GM19452 (cell line): ENCODE results near the gene TMEM271.

ENCODE experiments used
- ATAC-seq: cut with Tn5 transposase; IDR thresholded peaks from one replicate; pipeline ENCODE4 v1.9.1; 2021; ENCODE audit not compliant: unreplicated experiment

TMEM271 gene

DNA sequence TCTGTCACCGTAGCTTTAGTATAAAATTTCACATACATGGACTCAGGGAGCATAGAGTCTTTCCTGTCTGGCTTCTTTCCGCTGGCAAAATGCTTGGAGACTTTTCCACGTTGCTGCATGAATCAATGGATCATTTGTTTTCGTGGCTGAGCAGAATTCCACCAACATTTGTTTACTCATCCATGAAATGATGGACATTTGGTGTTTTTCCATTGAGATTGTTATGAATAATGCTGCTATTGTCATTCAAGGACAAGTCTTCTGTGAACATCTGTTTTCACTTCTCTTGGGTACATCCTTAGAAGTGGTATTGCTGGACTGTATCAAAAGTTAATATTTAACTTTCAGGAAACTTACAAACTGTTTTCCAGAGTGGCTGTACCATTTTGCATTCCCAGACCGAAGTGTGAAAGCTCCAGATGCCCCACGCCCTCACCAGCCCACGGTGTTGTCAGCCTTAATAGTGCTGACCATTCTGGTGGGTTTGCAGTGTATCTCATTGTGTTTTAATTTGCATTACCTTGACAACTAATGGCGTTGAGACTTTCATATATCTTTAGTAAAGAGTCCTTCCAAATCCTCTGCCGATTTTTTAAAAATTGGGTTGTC lies 5.8 kb upstream of the TMEM271 start:
- ATAC-seq, result no peak

DNA sequence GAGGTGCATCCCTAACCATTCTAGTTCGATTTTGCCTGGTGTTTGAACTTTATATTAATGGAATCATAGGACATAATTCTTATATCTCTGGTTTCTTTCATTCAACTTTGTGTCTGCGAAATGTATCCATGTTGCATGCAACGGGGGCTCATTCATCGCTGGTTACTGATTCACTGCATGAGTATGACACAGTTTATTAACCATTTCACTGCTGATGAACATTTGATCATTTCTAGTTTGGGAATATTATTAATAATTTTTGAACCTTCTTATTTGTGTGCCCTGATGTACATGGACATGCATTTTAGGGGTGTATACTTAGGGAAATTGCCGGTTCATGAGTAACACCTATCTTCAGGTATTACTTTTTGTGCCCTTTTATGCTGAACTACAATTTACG lies 5.1 kb upstream of the TMEM271 start:
- no peak for ATAC-seq

DNA sequence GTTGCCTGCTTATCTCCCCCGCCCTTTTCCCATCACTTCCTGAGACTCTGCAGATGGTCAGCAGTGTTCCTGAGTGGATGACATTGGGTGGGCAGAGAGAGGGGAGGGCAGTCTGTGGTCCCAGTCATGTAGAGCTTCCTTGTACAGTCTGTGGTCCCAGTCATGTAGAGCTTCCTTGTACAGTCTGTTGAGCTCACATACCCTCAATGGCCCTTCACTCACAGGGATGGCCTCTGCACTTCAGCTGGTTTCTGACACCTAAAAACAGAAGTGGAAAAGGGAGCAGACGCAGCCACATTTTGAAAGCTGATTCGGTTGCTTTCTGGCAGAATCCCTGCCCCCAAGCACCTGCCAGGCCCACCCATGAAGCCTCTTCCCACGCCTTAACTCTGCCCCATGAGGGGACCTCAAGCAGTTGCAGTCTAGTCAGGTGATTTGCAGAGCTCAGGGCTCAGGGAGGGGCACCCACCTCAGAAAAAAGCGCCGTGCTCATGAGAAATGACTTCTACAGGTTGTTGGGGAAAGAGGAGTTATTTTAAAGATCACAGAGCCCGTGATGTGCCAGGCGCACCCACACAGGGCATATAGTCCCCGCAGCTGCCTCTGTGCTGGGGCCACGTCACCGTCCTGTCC lies 3.6 kb upstream of the TMEM271 start:
- no peak for ATAC-seq

DNA sequence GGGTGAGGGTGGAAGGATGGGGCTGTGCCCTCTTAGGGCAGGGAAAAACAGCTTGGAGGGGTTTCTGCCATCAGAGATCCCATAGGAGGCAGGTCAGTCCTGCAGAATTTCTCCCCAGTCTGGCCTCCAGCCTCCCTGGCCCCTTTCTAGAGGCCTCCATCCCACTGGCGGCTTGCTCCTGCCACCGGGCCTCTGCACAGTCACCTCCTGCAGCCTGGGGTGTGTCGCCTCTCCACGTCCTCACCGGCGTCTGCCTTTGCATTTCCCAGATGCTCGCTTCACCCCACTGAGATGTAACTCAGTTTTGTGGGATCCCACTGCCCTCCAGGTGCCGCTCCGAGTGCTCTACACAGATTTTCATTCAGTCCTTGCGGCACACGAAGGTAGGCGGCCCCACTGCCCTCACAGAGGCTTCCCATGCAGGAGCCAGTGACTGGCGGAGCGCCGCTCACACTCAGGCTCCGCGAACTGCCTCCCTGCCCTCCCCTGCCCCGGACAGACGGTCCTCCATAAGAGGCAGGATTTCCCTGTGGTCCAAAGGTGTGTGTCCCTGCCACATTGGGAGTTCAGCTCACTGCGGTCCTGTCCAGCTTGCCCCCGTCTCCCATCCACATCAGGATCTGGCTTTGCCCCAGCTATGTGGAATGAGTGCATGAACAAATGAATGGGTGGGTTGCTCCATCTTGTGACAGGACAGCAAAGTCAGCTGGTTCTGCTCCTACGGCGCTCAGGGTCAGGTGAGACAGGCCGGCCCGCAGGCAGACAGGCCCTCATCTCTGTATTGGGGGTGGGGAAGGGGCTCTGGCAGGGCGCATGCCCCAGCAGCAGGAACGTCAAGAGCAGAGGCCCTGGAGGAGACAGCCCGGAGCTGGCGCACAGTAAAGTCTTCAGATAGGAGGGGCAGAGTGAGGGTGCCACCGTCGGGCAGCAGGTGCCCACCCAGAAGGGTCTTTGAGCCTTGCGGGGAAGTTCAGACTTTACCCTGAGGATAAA lies 2.7 kb upstream of the TMEM271 start:
- ATAC-seq, result no peak

DNA sequence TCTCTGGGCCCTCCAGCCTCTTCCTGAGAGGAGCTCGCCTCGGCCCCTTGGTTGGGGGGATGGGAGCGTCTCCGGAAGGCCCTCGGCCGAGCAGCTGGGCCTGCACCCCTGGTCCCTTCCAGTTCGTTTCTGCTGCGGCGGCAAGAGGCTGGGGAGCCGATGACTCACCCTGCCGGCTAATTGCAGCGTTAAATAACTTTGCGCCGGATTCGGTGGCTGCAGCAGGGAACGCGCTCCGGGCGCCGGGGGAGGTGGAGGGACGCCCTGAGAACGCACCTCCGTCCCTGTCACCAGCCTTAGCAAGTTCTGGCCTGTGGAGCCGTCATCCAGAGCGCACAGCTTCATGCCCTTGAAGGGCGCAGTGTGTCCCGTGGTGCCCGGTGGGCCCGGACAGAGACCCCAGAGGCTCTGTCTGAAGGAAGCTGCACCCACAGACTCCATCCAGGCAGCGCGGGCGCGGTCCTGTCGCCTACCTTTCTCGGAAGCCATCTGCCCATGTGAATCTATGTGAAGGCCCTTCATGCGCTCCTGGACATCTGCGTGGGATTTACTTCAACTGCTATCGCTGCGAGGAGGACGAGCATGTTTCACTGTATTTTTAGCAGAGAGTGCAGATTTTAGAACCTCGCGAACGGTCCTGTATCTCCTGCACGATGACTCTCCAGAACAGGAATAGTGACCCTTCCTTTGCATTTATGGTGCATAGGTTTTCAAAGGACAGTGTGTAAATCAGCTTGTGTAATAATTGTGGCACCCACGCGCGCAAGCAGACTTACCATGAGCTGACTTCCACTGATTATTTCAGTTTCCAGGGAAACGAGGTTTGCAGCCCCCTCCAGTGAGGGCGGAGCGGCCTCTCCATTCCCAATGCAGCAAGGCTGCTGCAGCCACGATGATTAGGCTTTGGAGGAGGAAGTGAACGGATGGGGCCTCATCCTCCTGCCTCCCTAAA lies 1.7 kb upstream of the TMEM271 start:
- ATAC-seq, result no peak

DNA sequence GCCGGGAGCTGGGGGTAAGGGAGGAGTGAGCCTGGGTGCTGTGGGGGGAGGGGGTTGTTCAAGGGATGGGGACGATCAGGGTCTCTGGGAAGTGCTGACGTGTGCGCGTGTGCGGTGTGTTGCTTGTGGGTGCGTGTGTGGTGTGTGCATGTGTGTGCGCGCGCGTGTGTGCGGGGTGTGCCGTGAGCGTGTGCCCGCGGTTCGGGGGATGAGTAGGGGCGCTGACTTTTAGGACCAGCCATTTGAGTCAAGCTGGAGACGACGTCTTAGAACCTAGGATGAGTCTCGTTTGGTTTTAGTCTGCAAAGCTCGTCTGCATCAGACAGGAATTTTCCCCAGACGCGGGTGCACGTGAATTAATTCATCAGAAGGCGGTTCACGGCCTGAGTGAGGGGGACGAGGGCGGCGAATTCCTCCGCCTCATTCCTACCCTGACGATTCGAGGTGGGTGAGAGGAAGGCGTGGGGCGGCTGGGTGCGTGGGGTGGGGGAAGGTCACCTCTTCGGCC lies 950 bp upstream of the TMEM271 start:
- ATAC-seq, result no peak

DNA sequence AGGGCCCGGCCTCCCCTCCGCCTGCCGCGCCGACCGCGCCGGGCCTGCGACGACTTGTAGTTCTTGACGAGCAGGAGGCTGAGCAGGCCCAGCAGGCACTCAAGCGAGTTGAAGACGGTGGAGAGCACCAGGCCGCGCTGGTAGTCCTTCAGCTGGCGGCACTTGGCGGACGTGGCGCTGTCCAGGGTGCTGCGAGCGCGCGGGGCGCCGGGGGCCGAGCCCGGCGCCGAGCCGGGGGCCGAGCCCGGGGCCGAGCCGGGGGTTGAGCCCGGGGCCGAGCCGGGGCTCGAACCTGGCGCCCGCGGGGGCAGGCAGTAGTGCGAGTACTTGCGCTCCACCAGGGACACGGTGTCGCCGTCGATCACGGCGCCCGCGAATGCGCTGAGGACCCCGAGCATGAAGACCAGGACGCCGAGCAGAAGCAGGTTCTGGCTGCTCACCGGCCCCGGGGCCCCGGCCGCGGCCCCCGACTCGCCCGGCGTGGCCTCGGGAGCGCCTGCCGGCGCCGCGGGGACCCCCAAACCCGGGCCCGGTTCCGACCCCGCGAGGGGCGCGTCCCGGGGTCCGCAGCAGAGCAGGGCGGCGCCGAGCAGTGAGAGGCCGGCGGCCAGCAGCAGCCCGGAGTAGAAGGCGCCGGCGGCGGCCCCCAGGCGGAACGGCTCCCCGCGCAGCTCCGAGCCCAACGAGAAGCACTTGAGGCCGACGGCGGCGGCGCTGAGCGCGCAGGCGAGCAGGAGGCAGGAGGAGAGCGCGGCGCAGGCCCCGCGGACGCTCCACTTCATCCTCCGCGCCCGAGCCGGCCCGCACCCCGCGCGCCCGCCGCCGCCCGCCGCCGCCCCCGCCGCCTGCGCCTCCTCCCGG lies 584 bp downstream of the TMEM271 start:
- ATAC-seq, result no peak

DNA sequence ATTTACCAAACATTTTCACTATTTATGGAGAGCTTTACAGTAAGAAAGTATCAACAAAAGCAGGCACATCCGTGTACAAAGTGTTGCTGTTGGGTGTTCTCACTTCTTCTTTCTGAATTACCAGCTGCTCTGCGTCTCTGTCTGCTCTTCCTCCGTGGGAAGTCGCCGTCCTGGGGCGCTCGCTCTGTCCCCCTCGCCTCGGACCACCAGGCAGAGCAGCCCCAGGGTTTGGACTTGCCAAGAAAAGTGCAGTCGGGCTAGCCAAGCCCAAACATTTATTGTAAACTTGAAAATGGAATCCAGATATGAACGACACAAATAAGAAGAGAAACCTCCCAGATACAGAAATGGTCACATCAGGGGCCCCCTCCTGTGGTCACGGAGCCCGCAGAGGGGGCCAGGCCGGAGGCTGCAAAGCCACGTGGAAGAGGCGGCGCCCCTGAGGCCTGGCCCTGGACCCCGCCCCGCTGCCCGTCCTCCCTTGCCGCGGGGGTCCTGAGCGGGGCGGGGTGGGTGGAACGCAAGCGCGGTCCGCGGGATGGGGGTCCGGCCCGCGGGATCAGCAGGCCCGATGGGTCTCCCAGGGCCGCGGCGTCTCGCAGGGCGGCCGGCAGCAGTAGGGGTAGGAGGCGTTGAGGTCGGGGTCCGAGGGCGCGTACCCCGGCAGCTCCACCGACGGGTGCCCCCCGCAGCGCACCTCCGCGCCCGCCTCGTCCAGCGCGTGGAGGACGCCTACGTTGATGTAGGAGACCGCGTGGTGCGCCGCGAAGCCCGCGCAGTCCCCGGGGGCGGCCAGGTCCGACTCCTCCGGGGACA lies 1.5 kb downstream of the TMEM271 start:
- no peak for ATAC-seq

DNA sequence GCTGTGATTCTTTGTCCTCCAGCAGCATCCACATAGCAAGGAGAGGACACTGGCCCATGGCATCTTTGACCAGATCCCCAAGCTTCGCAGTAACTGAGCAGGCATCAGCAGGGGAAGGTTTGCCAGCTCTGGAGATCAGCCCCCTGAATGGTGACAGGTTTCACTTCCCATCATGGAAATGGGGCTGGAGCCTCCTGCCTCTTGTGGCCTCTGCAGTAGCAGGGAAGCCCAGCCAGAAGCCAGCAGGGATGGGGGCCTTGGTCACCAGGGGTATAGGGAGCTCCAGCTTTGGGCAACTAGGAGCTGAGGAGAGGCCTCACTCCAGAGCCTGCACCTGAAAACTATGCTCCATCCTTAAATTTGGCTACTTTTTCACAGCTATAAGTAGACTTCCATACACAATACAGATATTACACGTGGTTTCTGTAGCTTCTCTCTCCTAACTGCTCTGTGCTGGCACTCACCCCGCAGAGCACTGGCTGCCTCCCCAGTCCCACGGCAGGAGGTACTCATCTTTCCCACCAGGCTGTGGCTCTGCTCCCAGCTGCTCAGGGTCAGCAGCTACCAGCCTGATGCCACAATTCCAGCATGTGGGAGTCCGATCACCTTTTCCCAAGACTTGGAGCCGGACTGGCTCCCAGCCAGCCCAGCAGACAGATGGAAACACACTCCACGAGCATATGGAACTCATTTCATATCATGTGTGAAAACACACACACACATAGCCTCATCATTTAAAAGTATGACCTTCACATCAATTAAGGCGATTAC lies 2.8 kb downstream of the TMEM271 start:
- ATAC-seq, result no peak

DNA sequence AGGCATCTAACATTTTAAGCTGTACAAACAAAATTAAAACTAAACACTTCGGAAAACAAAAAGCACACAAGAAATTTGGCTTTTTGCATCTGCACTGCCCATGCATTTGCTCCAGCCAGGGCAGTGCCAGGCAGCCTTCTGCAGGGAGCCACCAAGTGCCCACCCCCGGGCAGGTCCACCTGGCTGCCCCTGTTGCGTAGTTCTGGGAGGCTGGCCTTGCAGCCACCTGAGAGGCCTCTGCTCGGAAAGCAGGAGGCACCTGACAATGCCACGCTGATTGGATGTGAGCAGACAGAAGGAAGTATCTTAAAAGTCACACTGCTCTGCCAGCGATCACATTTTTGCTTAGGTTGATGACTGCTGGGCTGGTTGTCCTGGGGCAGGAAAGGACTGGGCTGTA lies 3.5 kb downstream of the TMEM271 start:
- ATAC-seq, result no peak

DNA sequence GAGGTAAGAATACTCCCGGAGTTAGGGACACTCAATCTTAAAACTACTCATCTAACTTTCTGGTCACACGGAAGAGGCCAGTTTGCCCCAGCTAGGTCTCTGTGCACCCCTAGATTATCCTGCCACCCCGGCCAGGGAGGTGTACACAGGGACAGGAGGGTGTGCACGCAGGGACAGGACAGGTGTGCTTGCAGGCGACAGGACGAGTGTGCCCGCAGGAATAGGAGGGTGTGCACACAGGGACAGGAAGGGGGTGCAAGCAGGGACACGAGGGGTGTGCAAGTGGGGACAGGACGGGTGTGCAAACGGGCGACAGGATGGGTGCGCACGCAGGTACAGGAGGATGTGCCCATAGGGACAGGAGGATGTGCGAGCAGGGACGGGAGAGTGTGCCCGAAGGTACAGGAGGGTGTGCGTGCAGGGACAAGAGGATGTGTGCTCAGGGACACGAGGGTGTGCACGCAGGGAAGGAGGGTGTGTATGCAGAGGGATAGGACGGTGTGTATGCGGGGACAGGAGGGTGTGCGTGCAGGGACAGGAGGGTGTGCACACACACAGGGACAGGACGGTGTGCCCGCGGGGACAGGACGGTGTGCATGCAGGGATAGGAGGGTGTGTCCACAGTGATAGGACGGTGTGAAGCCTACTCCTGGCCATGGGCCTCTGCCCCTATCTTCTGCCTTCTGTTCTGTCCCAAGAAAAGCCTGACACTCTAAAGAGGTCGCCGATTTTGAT lies 4.1 kb downstream of the TMEM271 start:
- no peak for ATAC-seq

DNA sequence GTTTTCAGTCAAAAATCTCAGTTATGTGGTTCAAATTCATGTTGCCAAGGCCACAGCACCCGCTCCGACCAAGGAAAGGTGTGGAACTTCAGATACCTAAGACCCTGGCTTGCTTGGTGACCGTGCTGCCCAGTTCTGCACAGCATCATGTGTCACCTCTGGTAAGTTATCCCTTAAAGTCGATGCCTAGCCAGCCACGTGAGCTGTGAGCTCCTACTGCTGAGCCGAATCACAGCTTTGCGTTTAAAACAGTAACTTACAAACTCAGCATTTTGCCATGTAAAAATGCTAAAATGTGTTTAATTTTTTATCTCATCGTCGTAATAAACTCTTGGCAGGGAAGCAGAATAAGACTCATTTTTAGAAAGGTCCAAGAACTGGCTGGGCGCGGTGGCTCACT lies 5.3 kb downstream of the TMEM271 start:
- ATAC-seq, result no peak

DNA sequence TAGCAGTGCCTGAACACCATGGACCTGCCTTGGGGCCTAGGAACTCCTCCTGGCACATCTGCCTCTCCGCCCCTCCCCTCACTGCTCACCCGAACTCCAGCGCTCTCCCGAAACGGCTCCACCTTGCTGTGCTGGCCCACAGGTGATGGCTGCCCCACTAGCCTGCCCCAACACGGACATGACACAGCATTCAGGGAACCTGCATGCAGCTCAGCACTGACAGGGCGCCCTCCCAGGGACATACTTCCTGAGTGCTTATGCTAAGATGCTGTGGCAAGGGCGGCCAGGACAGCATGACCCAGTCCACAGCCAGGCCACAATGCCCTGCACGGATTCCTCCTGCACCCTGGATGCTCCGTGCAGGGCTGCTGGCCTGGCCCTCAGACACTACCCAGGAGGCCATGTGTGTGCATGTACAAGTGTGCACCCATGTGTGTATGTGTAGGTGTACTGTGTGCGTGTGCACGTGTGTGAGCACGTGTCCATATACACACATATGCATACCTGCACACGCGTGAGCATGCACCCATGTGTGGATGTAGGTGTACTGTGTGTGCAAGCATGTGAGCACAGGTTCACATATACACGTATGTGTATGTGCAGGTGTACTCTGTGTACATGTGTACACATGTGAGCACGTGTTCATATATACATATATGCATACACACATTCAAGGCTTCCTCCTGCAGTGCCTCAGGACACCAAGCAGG lies 6.0 kb downstream of the TMEM271 start:
- no peak for ATAC-seq

DNA sequence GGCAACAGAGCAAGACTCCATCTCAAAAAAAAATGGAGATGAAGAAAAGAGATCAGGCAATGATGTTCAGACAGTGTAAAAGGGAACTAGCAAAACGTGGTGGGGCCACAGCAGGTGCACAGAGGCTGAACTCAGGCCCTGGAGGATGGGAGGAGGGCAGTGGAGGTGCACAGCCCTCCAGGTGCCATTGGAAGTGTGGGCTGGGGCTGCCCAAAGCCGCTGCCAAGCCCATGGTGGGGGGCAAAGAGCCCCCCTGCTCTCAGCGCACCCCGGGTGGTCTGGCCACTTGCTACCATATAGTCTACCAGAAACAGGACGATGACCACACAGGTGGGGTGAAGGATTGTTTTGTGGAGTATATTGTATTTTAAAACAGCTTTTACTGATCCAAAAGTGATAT lies 7.1 kb downstream of the TMEM271 start:
- ATAC-seq, result no peak

DNA sequence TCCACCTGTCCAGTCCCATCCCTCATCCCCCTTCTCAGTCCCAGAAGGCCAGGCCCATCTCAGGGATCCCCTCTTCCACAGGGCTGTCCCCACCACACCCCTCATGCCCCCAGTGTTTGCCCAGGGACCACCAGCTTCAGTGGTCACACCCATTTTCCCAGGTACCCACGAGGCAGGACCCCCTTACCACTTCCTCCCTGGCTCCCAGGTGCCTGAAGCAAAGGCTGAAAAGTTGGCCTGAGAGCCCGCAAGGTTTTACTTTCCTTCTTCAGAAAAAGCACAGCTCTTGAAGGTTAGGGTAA lies 7.8 kb downstream of the TMEM271 start:
- no peak for ATAC-seq

DNA sequence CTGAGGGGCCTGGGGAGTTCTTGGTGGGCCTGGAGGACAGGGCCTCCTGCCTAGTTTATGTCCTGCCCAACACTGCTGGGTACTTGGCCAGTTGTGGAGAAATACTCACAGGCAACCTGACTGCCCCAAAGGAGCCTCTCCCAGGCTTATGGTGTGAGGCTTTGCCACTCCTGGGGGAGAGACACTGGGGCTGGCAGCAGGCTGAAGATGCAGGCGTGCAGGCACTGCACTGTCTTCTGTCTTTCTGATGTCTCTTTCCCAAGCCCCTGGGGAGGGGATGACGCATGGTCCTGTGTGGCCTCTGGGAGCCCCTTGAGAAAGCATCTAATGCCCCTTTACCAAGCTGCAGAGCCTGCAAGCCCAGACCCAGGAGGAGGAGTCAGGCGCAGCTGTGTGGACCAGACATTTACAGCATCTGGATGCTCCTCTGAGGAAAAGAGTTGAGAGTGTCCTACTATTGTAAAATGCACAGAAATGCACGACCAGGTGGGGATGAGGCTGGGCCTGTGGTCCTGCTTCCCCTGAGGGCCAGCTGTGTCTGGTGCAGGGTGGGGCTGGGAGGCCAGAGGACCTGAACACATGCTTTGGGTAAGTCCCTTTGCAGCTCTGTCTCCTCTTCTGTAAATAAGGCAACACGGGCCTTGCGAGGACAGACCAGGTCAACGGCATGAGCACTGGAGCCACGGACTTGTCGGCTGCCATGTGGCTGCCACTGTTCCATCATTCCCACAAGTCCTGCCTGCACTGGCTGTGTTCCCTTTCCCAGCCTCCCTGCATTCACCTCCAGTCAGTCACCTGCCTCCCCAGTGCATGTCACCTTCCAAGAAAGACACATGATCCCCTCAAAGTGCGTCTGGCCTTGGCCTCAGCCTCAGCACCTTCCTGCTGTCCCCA lies 8.4 kb downstream of the TMEM271 start:
- ATAC-seq, result no peak
